ENCODE results near the gene GK.
"Not testable (repeated sequence)": the region's sequence is repeated elsewhere in the genome, so short reads cannot be mapped to it uniquely, and the experiment has no call there.

GK gene

DNA sequence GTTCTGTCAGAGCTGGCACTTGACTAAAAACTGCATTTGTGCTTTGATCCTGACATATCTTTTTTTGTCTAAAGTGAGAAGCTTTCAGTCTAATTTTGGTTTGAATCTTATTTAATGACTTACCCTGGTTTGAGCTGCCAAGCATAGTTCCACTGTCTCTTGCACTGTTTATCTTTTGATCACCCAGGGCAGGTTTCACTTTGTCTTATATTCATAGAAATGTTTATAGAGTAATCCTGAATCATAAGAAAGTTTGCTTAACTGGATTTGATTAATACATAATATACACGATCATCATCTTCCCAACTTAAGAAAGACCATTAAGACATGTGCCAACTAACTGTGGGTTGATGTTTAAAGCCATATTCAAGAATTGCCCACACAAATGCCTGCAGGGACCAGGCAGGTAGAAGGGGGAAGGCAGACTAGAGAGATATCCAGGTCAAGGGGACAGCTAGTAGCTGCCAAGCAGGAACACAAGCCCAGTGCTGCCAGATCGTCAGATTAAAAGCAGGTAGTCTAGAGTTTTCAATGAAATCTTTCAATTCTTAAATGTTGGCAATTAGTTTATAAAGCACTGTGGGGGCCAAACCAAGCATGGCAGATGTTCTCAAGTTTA, 1.9 kb downstream of the GK start:
- DNase-seq: no peak

DNA sequence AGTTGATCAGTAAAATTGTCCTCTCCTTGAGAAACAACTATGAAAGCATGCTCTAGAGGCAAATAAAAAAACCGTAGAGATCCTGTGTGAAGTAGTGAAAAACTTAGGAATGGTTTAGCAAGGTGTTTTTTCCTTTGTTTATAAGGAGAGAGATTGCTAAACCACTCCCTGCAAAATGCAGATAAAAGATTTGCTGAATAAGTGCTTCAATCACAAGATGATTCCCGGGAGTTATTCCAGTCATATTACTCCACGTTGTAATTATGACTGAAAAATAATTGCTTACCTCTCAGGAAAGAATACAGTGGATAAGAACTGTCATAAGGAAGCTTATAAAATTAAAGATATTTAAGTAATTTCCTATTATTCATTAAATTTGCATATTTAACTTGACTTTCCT, 2.8 kb downstream of the GK start:
- no peak for DNase-seq

DNA sequence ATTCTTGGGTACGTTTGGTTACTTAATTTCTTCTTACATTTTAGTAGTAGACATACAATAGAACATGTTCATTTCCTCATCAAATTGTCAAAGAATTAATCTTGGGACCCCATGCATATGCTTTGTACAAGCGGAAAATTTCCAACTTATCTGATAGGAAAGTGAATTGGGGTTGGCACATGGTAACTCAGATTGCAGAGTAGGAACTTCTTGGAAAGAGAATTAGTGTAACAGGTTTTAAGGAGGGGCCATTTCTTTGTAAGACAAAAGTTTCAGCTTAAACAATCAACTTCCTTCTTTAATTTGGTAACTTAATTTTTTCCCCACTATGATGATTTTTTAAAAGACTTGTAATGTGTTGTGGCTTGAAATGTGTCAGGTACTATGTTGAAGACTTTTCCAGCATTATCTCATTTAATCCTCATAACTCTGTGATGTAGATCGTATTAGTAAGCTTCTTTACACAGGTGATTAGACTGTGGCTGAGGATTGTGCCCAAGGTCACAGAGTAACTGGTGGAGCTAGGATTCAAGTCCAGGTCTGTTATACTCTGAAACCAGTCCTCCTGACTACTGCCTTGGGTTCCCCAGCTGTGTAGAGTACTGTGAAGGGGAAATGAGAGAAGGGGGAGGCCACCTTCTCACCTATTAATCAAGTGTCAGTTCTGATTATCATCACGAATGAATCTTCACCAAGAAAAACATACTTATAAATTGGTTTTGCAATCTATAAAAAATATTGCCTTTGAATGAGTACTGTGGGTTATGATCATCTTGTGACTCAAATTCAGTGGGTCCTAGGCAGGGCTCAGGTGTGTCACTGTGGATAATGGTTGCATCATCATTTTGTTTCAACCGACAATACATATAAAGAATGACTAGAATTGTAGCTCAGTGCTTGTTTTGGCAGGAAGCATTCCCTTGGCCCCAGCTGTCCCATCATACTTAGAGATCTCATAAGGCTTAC, 4.3 kb downstream of the GK start:
- DNase-seq: no peak

DNA sequence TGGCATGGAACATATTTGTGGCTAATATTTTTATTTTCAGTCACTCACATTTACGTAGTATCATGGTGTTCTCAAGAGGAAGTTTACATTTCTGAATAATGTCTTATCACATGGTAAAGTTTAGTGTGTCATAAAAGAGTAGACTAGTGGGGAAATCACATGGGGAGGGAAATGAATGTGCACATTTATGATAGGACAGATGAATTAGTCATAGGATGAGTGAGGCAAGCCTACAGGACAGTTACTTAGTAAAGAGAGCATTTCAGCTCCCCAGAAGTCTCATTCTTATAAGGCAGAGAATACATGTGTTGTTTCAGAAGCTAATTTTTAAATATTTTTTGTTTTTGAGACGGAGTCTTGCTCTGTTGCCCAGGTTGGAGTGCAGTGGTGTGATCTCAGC, 6.2 kb downstream of the GK start:
- DNase-seq: no peak

DNA sequence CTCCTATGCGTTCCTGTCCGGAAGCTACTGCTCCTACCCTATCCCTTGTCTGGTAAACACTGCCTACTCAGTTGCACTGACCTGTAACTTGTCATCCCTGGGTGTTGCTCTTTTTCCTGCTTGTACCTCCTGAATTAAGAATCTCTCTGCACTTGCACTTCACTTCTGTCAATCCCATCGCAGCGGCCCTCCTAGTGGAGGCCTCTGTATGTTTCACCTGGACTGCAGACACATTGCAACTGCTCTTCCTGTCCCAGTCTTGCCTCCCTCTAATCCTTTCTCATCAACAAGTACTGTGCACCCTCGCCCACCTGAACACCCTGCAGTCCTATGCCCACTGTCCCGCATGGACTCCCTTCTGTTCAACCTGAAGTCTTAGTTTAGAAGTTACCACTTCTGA, 8.0 kb downstream of the GK start:
- DNase-seq: no peak

DNA sequence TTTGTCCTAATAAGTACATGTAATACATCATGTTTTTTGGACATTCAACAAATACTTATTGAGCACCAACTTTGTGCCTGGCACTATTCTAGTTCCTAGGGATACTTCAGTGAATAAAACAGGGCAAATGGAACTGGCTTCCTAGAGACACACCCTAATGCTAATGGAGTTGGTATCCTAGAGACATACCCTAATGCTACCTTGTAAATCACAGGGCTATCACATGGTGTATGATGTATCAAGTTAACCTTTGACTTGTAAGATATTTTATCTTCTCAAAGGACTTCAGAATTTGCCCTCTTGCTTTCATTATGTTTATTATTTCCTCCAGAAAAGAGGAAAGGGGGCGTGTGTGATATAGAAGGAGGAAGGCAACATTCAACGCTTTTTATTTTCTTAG, 10.1 kb downstream of the GK start:
- no peak for DNase-seq

DNA sequence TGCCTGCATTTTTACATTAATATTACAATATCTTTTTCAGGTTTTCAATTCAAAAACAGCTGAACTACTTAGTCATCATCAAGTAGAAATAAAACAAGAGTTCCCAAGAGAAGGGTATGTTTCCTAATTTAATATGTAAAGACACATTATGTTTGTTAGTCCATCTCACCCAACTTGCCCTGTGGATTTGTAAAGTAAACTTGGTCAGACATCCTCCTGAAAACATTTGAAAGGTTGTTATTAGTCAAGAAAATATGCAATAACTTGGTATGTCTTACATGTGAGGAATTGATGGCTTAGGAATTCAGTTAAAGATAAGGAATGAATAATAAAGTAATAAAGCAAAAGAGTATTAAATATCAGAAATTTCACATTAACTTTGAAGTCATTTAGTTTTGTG, 12.2 kb downstream of the GK start:
- no peak for DNase-seq

DNA sequence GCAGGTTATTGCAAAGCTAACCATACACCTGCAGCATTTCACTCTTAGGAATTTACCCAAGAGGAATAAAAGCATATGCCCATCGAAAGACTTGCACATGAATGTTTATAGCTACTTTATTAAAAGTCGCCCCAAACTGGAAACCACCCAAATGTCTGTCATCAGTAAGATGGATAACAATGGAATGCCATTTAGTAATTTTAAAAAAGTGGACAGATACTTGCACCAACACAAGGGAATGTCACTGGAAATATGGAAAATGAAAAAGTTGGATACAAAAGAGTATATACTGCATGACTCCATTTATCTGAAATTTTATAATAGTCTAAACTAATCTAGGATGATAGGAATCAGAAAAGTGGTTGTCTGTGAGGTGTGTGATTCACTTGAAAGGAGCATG, 12.9 kb downstream of the GK start:
- DNase-seq: no peak

DNA sequence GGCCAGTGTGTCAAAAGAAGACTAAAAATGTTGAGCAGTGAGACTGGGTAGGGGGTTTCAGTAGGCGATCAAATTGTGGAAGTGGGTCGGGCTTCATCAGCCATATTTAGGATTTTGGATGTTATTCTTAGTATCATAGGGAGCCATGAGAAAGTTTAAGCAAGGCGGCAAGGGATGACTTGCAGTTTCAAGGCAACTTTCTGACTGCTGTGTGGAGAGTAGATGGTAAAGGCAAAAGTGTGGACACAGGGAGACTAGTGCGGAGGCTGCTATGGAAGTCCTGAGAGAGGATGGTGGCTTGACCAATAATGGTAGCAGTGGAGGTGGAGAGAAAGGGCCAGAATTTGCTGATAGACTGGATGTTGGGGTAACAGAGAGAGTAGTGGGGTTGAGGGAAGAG, 15.4 kb downstream of the GK start:
- DNase-seq: no peak

DNA sequence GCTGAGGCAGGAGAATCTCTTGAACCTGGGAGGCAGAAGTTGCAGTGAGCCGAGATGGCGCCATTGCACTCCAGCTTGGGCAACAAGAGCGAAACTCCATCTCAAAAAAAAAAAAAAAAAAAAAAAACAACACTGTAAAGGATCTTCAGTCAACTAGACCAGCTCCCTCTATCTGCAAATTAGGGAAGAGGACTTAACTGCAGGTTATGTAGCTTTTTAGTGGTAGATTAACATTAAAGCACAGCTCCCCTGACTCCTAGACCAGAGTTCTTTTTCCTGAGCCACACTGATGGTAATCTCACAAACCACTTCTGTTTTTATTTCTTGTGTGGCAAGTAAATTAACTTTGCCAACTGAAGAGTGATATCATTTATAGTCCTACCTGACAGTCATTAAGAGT, 18.0 kb downstream of the GK start:
- not testable (repeated sequence) for DNase-seq

DNA sequence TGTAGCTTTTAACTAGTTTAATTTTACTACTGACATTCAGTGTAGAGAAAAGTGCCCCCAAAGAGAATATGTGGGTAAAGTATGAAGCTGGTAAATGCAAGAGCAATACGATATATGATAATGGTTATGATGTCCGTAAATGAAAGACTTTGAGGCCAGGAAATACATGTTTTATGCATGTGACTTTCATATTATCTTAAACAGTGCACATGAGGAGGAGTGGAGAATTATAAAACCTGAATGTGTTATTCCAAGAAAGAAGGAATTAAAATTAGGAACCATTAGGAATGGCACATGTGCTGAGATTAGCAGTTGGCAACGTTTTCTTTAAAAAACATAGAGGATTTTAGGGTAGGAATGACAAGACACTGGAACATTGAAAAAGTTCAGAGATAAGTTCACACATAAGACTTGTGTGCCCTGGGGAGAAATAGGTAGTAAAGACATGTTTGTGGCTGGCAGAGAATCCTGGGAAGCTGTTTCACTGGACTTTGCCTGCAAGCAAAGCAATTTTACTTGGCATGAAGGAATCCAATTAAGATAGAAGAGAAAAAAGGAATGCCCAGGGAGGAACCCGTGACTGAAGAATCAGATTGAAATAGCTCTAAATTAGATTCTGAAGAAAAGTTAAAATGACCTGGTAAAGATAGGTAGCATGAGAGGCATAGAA, 20.0 kb downstream of the GK start:
- no peak for DNase-seq

DNA sequence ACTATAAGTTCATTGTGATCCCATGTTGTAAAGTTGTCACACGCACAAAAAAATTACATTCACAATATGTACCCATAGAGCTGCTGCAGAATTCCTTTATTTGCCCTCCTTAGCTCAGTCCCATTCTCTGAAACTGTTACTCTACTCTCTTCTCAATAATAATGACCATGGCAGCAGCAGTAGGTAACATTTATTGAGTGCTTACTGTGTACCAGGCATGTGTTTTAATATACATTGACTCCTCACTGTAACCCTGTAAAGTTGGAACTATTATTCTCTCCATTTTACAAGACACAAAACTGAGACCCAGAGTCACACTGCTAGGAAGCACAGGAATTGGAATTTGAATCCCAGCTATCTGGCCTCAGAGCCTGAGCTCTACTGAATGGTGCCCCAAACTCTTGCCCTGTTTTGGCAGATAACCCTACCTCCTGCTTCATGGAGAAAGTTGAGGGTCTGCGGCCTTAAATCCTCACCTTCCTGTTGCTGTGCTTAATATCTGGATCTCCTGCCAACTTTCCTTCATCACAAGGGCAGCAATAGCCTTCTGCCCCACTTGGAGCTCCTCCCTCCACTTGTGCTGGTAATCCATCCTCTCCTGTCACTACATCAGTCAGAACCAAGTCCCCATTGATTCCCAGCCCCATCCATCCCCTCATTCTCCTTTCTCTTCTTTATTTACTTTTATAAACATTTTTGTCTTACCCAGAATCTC, 20.8 kb downstream of the GK start:
- no peak for DNase-seq

DNA sequence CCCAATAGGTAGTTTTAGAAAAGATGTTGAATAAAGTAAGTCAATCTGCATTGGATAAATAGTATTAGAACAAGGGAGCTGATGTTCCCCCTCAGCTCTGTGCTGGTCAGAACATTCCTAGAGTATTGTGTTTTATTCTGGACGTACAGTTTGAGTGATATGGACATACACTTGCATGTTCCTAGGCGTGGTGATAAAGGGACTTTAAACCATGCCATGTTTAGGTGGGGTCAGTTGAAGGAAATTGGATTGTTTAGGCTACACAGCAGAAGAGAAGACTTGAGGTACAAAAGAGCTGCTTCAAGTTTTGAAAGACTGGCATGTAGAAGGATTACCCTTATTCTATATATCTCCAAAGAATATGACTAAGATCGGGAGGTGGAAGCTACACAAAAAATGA, 21.6 kb downstream of the GK start:
- no peak for DNase-seq

DNA sequence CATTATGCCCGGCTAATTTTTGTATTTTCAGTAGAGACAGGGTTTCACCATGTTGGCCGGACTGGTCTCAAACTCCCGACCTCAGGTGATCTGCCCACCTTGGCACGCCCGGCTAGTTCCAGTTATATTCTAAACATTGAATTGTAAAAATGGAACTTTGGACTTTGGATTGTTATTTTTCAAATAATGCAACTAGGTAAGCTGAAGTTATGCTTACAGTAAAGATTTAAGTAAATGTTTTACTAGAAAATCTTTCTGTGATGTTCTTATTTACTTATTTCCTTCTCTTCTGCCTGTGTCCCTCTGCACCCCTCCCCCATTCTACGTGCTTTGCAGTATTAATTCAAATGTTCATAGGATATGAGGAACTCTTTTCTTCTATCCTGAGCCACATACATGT, 26.1 kb downstream of the GK start:
- DNase-seq: no peak

DNA sequence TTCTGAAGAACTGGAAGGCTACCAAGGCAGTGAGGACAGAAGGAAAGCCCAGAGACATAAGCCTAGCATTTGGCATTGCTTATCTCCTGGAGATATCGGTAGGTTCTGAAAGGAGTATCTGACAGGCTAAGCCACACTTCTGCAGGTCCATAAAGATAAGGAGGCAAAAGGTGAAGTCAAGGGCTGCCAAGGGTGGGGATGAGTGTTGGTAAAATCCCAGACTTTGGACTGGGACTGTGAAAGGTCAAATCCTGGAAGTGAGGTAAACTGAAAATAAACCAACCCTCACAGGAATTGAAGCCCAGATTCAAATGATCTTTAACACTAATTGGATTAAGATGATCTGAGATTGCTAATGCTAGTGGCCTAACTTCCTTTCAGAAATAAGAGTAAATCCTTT, 27.4 kb downstream of the GK start:
- DNase-seq: no peak

DNA sequence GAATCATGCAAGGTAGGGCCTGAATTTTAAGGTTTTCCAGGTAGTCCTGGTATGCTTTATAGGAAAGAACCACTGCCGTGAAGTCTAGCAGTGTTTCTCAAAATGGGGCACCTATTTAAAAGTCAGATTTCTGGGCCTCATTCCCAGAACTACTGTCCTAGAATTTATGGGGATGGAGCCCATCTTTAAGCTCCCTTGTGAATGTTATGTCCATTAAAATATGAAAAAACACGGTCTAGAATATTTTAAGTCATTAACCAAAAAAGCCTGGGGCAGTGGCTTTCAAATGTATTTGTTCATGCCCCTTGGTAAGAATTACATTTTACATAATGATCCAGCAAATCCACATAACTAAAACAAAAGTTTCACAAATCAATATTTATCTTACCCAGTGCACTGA, 35.4 kb downstream of the GK start:
- DNase-seq: no peak

DNA sequence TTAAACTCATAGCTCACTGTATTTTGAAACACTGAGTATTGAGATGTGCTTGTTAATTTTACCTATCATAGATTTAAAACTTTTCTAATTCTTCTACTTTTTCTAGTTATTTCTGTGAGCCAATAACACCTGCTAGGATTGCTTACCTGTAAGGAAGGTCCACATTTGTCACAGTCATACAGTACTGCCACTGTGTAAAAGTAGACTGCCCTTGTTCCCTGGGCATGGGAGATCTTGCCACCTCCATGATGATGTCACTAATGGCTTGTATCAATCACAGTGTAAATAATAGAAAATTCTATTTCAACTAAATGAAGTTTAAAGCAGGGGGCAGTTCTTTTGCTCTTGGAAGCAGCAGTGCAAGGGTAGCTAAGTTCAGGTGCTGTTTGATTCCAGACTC, 35.9 kb downstream of the GK start:
- DNase-seq: no peak

DNA sequence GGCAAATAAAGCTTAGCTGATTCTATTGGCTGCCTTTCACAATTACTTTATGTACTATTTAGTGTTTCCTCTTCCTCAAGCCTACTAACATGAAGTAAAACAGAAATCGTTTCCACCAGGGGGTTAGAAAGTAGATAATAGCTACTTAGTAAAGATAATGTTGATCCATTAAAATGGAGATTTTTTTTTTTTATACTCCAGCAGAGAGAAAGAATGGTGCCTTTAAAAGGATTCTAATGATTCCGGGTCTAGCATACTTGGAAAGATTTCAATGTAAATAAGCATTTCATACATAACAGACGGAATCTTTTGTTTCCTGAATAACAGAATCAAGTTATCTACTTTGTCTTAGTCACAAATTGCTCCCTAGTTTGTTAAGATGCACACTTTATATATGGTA, 37.1 kb downstream of the GK start:
- no peak for DNase-seq

DNA sequence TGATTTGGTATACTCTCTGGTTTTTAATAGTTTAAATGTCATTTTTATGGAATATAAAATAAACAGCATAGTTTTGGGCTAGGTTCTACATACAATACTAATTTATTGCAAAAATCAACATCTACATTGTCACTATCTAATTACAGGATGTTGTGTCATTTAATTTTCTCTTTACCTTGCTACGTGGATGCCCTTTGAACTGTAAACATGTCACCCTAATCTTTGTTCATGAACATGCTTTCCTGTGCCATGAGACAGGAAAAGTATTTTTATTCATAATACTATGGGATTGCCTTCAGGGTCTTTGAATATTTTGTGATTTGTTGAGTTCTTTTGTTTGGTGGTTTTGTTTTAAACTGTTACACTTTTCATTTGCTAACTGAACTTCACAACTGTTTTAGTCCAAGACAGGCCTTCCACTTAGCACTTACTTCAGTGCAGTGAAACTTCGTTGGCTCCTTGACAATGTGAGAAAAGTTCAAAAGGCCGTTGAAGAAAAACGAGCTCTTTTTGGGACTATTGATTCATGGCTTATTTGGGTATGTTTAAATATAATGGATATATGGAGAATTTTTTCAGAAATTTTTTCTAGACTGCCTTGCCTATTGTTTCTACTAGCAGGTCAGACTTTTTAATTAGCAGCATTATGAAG, 40.9 kb downstream of the GK start:
- DNase-seq: no peak

DNA sequence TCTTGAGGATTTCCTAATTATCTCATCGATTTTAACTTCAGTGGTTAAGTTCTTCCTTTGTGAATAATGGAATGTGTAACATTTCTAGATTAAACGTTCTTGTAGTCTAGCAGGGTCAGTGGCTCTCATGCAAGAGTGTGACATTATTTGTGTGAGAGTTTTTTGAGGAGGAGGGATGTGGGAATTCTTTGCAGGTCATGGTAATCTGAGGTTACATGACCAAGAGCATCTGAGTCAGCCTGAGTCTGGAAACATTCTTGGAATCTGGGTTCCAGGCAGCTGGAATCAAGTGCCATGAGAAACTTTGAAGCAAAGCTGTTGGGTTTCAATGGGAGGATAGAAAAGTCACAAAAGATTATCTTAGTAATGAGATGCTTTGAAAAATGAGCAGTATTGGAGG, 49.5 kb downstream of the GK start:
- no peak for DNase-seq

DNA sequence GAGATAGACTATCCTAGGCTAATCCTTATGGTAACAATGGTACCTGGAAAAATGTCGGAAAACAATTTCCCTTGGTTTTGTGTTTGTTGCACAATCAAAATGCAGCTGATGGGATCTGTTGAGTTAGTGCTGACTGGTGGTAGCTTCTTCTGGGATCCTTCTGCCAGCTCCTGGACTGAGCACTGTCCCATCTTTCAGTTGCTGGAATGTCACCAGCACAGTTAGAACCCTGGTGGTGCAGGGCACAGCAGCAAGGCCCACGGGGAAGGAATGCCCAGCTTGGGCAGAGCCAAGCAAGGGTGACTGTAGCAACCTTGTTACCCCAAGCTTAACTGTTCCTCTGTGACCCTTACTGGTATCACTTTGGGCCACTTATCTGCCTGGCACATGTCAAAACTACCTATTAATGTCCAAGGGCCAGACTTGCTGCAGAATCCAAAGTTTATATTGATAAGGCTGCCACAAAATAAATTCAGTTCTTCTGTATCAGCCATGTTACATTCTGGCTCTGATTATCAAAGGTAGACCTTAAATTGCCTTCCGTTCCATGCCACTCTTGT, 53.1 kb downstream of the GK start:
- DNase-seq: no peak

DNA sequence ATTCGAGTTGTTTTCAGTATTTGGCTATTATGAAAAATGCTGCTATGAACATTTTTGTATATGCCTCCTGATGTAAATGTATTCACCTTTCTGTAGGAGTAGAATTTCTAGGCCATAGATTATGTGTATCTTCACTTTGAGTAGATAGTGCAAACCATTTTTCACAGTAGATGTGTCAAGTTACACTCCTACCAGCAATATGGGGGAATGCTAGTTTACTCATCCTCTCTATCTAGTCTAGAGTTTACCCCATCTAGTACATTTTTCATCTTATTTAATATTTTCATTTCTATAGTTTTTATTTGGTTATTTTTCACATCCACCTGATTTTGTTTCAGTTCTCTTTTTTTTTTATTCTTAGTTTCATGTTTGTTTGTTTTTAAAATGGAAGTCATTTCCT, 59.0 kb downstream of the GK start:
- DNase-seq: no peak

Measured in activated CD8-positive, alpha-beta memory T cell treated with anti-CD3 and anti-CD28 coated beads, Interleukin-2, amount 50 U/mL, for 4 hours (primary cell).